ENCODE results near the gene MAP3K10. TPM values are rescaled to one million over a fixed set of nuclear protein-coding genes. Genes with fewer than 3 reads are reported as not detected.

MAP3K10 gene
- total and polyA plus RNA-seq, 7 experiments from 2014 or later, result 0.09 to 31.5 (median 22.5) TPM

- H3K9me3 Mint-ChIP-seq, result peaks cover 0 to 6% (median 2%) of the 10 kb centered on the region in 11 donors
- no peak for ATAC-seq
- CTCF ChIA-PET, result interaction anchor here (0.7 kb wide), 1 partner anchor 90 kb away, joined by 5 read pairs; no protein-coding TSS in a partner anchor
- H3K27ac Mint-ChIP-seq, result peak overlapping the region in 2 of 9 donors; percentile 41 to 78
- H3K4me1 ChIP-seq (ENCODE audit: control insufficient read depth in 2 of 2, insufficient read depth in 2 of 2, low read length in 2 of 2), result peaks cover 4 to 11% of the 10 kb centered on the region in 2 donors
- H3K27me3 ChIP-seq (ENCODE audit: control insufficient read depth in 2 of 2, insufficient read depth in 2 of 2, low read length in 2 of 2), result peaks cover 11 to 12% of the 10 kb centered on the region in 2 donors
- POLR2A ChIA-PET, result interaction anchor here (0.6 kb wide), 2 partner anchors 11 to 100 kb away, joined by 4 to 5 read pairs; partner anchors contain the start of gene TTC9B
- H3K36me3 ChIP-seq (ENCODE audit: control insufficient read depth in 2 of 3, insufficient read depth in 3 of 3, low read length in 3 of 3), result peaks cover 0 to 19% (median 0%) of the 10 kb centered on the region in 3 experiments
- DNase-seq, result no peak
- peaks cover 17 to 35% (median 17%) of the 10 kb centered on the region in 5 donors for H3K27me3 Mint-ChIP-seq
- peak overlapping the region in 1 of 10 donors; percentile 33 for H3K4me3 Mint-ChIP-seq
- no peak overlapping the region for H3K27ac ChIP-seq (ENCODE audit: low read depth, low read length)
- intact Hi-C loops (cut with micrococcal nuclease), result loop anchor here in 1 of 2 donors (10.0 kb wide), 1 partner anchor 255 kb away; the partner anchor contains the start of gene PSMC4
- peaks cover 3 to 8% (median 5%) of the 10 kb centered on the region in 5 donors for H3K36me3 Mint-ChIP-seq
- no peak overlapping the region for H3K4me3 ChIP-seq (ENCODE audit: low read length)
- H3K4me1 Mint-ChIP-seq, result peaks cover 12 to 31% (median 17%) of the 10 kb centered on the region in 7 donors
- no peaks in the 10 kb centered on the region for H3K9me3 ChIP-seq (ENCODE audit: control insufficient read depth in 2 of 3, low read length in 3 of 3)
Measured at GRCh38 chr19:40229484-40229883, 38.3 kb downstream of the MAP3K10 start.

GRCh38 chr19:40229926-40230417 is 38.7 kb downstream of the MAP3K10 start:
- CTCF ChIA-PET, result no interaction called here
- Histone ChIP-seq H3K27ac (ENCODE audit: low read depth, low read length) (no peak overlapping the region), H3K4me1 (ENCODE audit: control insufficient read depth in 2 of 2, insufficient read depth in 2 of 2, low read length in 2 of 2) (peaks cover 4 to 11% of the 10 kb centered on the region in 2 donors), H3K27me3 (ENCODE audit: control insufficient read depth in 2 of 2, insufficient read depth in 2 of 2, low read length in 2 of 2) (peaks cover 7 to 8% of the 10 kb centered on the region in 2 donors), H3K9me3 (ENCODE audit: control insufficient read depth in 2 of 3, low read length in 3 of 3) (no peaks in the 10 kb centered on the region), H3K36me3 (ENCODE audit: control insufficient read depth in 2 of 3, insufficient read depth in 3 of 3, low read length in 3 of 3) (peaks cover 0 to 24% (median 0%) of the 10 kb centered on the region in 3 experiments), H3K4me3 (ENCODE audit: low read length) (no peak overlapping the region)
- Mint-ChIP-seq H3K4me1 (peaks cover 9 to 27% (median 17%) of the 10 kb centered on the region in 7 donors), H3K27ac (peak overlapping the region in 2 of 9 donors; percentile 3 to 41), H3K4me3 (no peak overlapping the region), H3K9me3 (peaks cover 0 to 6% (median 2%) of the 10 kb centered on the region in 11 donors), H3K36me3 (peaks cover 3 to 8% (median 5%) of the 10 kb centered on the region in 5 donors), H3K27me3 (peaks cover 12 to 30% (median 12%) of the 10 kb centered on the region in 5 donors)
- no peak for ATAC-seq
- intact Hi-C loops (cut with micrococcal nuclease), result loop anchor here in 1 of 2 donors (10.0 kb wide), 1 partner anchor 255 kb away; the partner anchor contains the start of gene PSMC4
- DNase-seq, result no peak
- POLR2A ChIA-PET, result no interaction called here

GRCh38 chr19:40231057-40231456 is 39.8 kb downstream of the MAP3K10 start:
- ChIA-PET POLR2A (interaction anchor here (0.6 to 0.7 kb wide), 2 partner anchors 16 to 179 kb away, joined by 3 read pairs; no protein-coding TSS in a partner anchor), CTCF (no interaction called here)
- Histone ChIP-seq H3K4me1 (ENCODE audit: control insufficient read depth in 2 of 2, insufficient read depth in 2 of 2, low read length in 2 of 2) (peaks cover 0 to 4% of the 10 kb centered on the region in 2 donors), H3K27me3 (ENCODE audit: control insufficient read depth in 2 of 2, insufficient read depth in 2 of 2, low read length in 2 of 2) (no peaks in the 10 kb centered on the region), H3K4me3 (ENCODE audit: low read length) (no peak overlapping the region), H3K36me3 (ENCODE audit: control insufficient read depth in 2 of 3, insufficient read depth in 3 of 3, low read length in 3 of 3) (peaks cover 0 to 35% (median 0%) of the 10 kb centered on the region in 3 experiments), H3K9me3 (ENCODE audit: control insufficient read depth in 2 of 3, low read length in 3 of 3) (no peaks in the 10 kb centered on the region), H3K27ac (ENCODE audit: low read depth, low read length) (no peak overlapping the region)
- no peak overlapping the region for H3K4me3 Mint-ChIP-seq
- peak overlapping the region in 1 of 9 donors; percentile 3 for H3K27ac Mint-ChIP-seq
- intact Hi-C loops (cut with micrococcal nuclease), result no loop called here
- peaks cover 1 to 20% (median 2%) of the 10 kb centered on the region in 5 donors for H3K27me3 Mint-ChIP-seq
- no peak for DNase-seq
- no peaks in the 10 kb centered on the region for H3K9me3 Mint-ChIP-seq
- no peak for ATAC-seq
- H3K4me1 Mint-ChIP-seq, result peaks cover under 1 to 18% (median 8%) of the 10 kb centered on the region in 7 donors
- H3K36me3 Mint-ChIP-seq, result peaks cover 0 to 2% (median 0%) of the 10 kb centered on the region in 5 donors

GRCh38 chr19:40231544-40232424 is 40.6 kb downstream of the MAP3K10 start:
- DNase-seq (no peak), ATAC-seq (no peak)
- H3K4me3 Mint-ChIP-seq, result no peak overlapping the region
- intact Hi-C loops (cut with micrococcal nuclease), result no loop called here
- no peak overlapping the region for H3K27ac ChIP-seq (ENCODE audit: low read depth, low read length)
- peaks cover 0 to 42% (median 0%) of the 10 kb centered on the region in 3 experiments for H3K36me3 ChIP-seq (ENCODE audit: control insufficient read depth in 2 of 3, insufficient read depth in 3 of 3, low read length in 3 of 3)
- H3K27me3 ChIP-seq (ENCODE audit: control insufficient read depth in 2 of 2, insufficient read depth in 2 of 2, low read length in 2 of 2), result no peaks in the 10 kb centered on the region
- H3K4me3 ChIP-seq (ENCODE audit: low read length), result no peak overlapping the region
- peaks cover 0 to 14% (median 6%) of the 10 kb centered on the region in 7 donors for H3K4me1 Mint-ChIP-seq
- no peaks in the 10 kb centered on the region for H3K9me3 Mint-ChIP-seq
- peak overlapping the region in 2 of 9 donors; percentile 3 to 39 for H3K27ac Mint-ChIP-seq
- peaks cover under 1 to 3% (median 2%) of the 10 kb centered on the region in 5 donors for H3K36me3 Mint-ChIP-seq
- H3K9me3 ChIP-seq (ENCODE audit: control insufficient read depth in 2 of 3, low read length in 3 of 3), result no peaks in the 10 kb centered on the region
- POLR2A ChIA-PET, result interaction anchor here (0.7 kb wide), 1 partner anchor 15 kb away, joined by 3 read pairs; no protein-coding TSS in a partner anchor
- CTCF ChIA-PET, result no interaction called here
- H3K27me3 Mint-ChIP-seq, result peaks cover 0 to 16% (median 0%) of the 10 kb centered on the region in 5 donors
- H3K4me1 ChIP-seq (ENCODE audit: control insufficient read depth in 2 of 2, insufficient read depth in 2 of 2, low read length in 2 of 2), result no peaks in the 10 kb centered on the region

- ChIA-PET CTCF (no interaction called here), POLR2A (no interaction called here)
- H3K4me1 ChIP-seq (ENCODE audit: control insufficient read depth in 2 of 2, insufficient read depth in 2 of 2, low read length in 2 of 2), result no peaks in the 10 kb centered on the region
- DNase-seq (no peak), ATAC-seq (peak; percentile 12)
- H3K36me3 ChIP-seq (ENCODE audit: control insufficient read depth in 2 of 3, insufficient read depth in 3 of 3, low read length in 3 of 3), result peaks cover 0 to 49% (median 0%) of the 10 kb centered on the region in 3 experiments
- H3K9me3 ChIP-seq (ENCODE audit: control insufficient read depth in 2 of 3, low read length in 3 of 3), result no peaks in the 10 kb centered on the region
- Mint-ChIP-seq H3K27ac (no peak overlapping the region), H3K4me3 (peak overlapping the region in 1 of 10 donors; percentile 3), H3K27me3 (peaks cover 0 to 9% (median 0%) of the 10 kb centered on the region in 5 donors), H3K4me1 (peaks cover 0 to 12% (median 6%) of the 10 kb centered on the region in 7 donors), H3K36me3 (peaks cover 4 to 7% (median 5%) of the 10 kb centered on the region in 5 donors), H3K9me3 (no peaks in the 10 kb centered on the region)
- H3K4me3 ChIP-seq (ENCODE audit: low read length), result no peak overlapping the region
- intact Hi-C loops (cut with micrococcal nuclease), result no loop called here
- H3K27me3 ChIP-seq (ENCODE audit: control insufficient read depth in 2 of 2, insufficient read depth in 2 of 2, low read length in 2 of 2), result no peaks in the 10 kb centered on the region
- no peak overlapping the region for H3K27ac ChIP-seq (ENCODE audit: low read depth, low read length)
Measured at GRCh38 chr19:40232479-40232878, 41.3 kb downstream of the MAP3K10 start.

DNA sequence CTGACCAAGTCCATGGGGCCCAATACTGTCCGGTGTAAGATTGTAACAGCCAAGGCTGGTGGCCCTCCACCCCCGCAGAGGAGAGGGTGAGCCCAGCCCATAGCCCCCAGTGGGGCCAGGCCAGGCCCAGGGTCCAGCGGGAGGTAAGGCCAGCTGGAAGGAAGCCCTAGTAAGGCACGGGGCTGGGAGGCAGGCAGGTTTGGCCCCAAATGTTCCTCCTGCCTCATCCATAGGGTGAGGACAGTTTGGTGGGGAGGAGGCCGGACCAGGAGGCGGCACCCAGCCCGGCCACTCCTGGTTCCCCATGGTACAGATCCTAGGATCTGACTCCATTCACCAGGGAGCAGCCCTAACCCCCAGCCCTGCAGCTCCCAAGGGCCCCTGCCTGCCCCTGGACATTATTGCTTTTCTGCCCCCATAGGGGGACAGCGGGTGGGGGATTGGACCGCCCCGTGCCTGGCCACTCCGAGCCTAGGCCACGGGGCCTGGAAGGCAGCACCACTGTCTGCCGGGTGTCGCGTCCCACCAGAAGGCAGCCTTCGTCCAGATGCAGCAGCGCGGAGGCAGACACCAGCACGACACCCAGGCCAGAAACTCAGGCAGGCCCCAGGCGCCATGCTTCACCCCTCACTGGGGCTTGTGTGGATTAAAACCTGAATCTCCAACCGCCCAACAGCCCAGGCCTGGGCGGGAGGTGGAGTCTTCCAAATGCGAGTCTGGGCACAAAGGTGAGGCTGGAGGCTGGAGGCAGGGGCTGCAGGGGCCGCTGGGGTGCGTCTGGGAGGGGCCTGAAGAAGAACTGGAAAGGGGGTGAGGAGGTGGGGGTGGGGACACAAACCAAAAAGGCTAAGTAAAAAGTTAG is 42.0 kb downstream of the MAP3K10 start:
- no peak for ATAC-seq
- H3K36me3 ChIP-seq (ENCODE audit: control insufficient read depth in 2 of 3, insufficient read depth in 3 of 3, low read length in 3 of 3), result peaks cover 0 to 56% (median 0%) of the 10 kb centered on the region in 3 experiments
- H3K4me1 ChIP-seq (ENCODE audit: control insufficient read depth in 2 of 2, insufficient read depth in 2 of 2, low read length in 2 of 2), result no peaks in the 10 kb centered on the region
- Mint-ChIP-seq H3K9me3 (no peaks in the 10 kb centered on the region), H3K27ac (no peak overlapping the region), H3K27me3 (peaks cover 0 to 2% (median 0%) of the 10 kb centered on the region in 5 donors), H3K4me3 (no peak overlapping the region), H3K4me1 (peaks cover 0 to 12% (median 5%) of the 10 kb centered on the region in 7 donors), H3K36me3 (peaks cover 4 to 11% (median 5%) of the 10 kb centered on the region in 5 donors)
- no peaks in the 10 kb centered on the region for H3K9me3 ChIP-seq (ENCODE audit: control insufficient read depth in 2 of 3, low read length in 3 of 3)
- ChIA-PET POLR2A (no interaction called here), CTCF (no interaction called here)
- no peak overlapping the region for H3K4me3 ChIP-seq (ENCODE audit: low read length)
- no peak for DNase-seq
- H3K27ac ChIP-seq (ENCODE audit: low read depth, low read length), result no peak overlapping the region
- H3K27me3 ChIP-seq (ENCODE audit: control insufficient read depth in 2 of 2, insufficient read depth in 2 of 2, low read length in 2 of 2), result no peaks in the 10 kb centered on the region
- intact Hi-C loops (cut with micrococcal nuclease), result no loop called here
